ENCODE results near the gene CHRDL1.
A peak's percentile ranks its signal among the peaks of the same experiment; 100 is the strongest.

The CHRDL1 gene

GRCh38 chrX:110743679-110744340 lies 51.8 kb downstream of the CHRDL1 start:
- no peak for DNase-seq

GRCh38 chrX:110741213-110741796 lies 54.3 kb downstream of the CHRDL1 start:
- DNase-seq: peak; percentile 21

- DNase-seq: peak; percentile 45
Observed at GRCh38 chrX:110734894-110735541, 60.6 kb downstream of the CHRDL1 start.

GRCh38 chrX:110734271-110734670 lies 61.3 kb downstream of the CHRDL1 start:
- no peak for DNase-seq

DNA sequence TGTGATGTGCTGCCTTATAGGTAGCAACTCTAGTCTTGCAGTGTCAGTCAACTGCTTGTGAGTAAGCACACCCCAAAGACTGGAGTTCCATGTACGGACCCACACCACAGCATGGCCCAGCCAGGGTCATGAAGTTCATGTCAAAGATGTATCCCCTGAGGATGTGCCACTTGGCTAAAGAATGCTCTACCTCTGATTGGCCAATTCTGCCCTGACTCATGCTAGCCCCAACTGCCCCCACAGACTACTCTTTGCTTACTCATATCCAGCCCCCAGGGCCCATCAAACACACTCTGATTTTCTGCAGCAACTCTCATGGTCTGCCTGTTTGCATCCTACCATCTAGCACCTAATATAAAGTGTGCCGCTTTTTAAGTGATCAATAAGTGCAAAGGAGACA lies 62.5 kb downstream of the CHRDL1 start:
- DNase-seq: peak; percentile 1

DNA sequence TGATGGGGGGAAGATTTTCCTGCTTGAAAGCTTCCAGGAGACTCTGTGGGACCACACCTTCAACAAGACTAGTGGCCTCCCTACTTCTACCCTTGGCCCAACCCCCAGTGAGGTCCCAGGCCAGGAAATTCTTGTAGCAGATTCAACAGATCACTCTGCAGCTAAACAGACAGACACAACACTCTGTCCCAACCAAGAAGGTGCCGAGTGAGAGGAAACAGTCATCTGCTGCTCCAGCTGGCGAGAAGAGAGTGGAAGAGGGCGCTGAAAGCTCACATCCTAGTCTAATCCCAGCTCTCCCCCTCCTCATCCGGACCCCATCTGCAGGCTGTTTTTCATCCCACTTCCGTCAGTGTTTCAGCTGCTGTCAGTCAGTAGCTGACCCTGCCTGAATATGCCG lies 63.4 kb downstream of the CHRDL1 start:
- no peak for DNase-seq

DNA sequence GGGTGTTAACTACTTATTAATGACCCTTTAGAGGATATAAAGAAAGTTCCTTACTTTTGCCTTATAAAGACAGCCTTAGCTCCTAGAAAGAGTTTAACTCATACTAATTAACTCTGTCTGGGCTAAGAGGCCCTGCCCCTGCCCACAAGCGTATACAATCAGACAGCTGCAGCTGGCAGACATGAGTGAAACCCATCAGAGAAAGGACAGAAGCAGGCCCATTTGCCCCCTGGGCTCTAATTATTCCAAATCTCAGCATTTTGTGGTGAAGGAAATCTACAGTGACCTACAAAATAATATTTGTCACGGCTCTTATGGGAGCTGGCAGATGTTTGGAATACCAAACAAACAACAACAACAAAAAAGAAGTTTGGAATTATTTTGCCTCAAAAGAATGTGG lies 71.8 kb downstream of the CHRDL1 start:
- no peak for DNase-seq

- DNase-seq: no peak
Observed at GRCh38 chrX:110722135-110722534, 73.5 kb downstream of the CHRDL1 start.

DNA sequence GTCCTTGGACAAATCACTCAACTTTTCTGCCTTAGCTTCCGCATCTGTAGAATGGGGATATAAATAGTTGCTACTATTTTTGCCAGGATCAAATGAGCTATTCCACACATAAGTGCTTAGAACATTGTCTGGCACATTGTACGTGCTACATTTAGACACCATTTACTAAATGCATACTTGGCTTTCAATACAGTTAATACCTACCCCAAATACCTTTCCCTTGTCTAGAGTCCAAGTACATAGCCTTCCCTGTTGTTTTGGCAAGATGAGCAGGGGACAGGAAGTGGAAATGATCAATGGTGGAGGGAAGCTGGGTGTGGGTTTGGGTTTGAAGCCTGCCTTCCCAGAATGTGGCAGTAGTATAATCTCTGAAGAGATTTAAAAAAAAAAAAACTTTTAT lies 82.0 kb downstream of the CHRDL1 start:
- DNase-seq: no peak

DNA sequence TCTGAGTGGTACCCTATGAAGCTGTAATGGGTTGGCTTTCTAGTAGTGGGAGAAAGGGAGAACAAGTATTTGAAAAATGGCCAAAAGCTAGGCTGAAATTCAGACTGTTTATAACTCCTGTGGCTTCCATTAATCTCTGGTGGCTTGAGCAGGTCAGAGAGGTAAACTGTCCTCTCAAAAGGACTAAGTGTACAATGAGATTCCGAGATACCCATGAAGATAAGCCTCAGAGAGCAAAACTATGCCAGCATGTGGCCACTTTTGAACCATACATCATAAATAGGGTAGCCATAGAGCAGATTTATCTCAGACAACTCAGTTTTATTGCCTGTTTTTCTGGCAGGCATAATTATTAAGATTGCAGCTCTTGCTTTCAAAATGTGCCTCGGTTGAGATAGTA lies 89.2 kb downstream of the CHRDL1 start:
- DNase-seq: no peak

GRCh38 chrX:110703641-110704040 lies 92.0 kb downstream of the CHRDL1 start:
- no peak for DNase-seq

- DNase-seq: no peak
Observed at GRCh38 chrX:110699109-110699508, 96.5 kb downstream of the CHRDL1 start.

DNA sequence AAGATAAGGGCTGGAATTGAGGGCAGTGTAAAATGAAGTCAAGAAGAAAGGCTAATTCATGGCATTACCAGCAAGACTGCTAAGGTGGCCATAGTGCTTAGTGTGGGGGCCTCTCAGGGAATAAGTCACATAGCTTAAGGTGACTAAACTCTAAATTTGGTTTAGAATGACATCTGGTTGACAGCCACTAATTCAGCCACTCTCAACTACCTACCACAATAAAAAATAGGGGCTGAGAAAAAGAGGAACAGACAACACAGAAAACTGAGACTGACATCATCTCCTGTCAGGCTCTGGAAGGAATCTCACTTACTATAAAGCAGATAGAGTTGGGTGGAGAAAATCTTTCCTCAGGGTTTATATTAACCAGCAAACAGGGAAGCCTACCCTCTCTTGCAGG lies 96.9 kb downstream of the CHRDL1 start:
- no peak for DNase-seq

DNA sequence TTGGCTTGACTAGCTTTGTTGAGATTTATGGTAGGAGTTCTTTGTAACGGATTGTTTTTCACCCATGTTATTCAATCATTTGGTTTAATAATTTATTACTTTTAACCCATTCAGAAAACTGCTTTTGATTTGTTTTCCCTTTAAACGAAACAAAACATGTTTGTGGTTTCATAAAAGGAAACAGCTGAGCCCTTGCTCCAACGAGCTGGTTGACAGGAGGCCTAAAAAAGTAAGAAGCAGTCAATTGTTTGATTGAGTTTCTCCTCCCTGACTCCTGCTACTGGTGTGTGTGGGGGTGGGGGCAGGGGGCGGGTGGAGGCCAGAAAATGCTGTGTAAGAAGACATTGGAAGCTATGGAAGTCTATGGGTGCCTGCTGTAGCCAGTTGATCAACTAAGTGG lies 102.8 kb downstream of the CHRDL1 start:
- no peak for DNase-seq

DNA sequence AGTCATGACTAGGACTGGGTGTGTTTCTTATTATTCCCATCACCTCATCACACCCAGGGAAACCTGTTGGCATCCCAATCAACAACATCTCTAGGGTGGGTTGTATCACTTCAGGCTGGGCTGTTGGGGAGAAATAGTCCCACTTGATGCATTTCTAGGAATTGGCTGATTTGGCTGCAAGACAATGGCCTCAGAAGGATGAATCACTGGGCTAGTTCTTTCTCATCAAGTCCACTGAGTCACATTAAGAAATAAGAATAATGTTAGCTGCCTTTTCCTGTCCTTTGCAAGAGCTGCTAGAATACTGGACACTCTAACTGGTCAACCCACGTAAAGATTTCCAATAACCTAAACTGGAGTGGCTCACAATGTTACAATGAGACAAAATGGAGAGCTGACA lies 104.2 kb downstream of the CHRDL1 start:
- DNase-seq: no peak

DNA sequence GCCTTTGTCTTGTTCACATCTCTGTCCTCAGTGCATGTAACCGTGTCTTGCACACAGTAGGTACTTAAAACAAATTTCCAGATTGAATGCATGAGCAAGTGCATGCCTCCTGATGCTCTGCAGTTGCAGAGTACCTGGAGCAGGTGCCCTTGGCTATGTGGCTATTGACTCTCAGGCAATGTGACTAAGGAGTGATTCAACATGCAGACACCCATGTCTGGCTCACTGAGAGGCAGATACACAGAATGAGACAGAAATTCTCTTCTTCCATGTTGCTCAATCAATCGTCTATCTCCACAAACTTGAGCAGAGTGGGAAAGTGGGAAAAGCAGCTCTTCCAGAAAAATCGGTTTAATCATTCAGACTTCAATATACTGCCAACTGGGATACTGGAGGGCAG lies 111.0 kb downstream of the CHRDL1 start:
- DNase-seq: no peak

DNA sequence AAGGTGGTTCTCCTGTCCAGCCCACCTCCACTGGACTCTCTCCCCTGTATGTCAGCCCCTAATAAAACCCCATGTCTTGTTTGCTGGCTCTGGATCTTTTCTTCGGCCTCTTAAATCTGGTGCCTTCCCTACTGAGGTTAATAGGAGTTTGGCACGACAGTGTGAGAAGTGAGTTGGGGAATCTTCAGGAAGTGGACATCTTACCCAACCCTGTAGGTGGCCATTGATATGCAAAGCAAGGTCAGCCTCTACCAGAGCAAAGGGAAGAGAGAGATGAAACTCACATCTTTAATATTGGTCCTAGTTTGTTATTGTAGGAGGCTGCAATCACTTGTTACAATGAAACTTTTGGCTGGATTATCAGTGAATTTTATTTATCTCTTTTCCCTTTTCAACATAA lies 111.7 kb downstream of the CHRDL1 start:
- no peak for DNase-seq

DNA sequence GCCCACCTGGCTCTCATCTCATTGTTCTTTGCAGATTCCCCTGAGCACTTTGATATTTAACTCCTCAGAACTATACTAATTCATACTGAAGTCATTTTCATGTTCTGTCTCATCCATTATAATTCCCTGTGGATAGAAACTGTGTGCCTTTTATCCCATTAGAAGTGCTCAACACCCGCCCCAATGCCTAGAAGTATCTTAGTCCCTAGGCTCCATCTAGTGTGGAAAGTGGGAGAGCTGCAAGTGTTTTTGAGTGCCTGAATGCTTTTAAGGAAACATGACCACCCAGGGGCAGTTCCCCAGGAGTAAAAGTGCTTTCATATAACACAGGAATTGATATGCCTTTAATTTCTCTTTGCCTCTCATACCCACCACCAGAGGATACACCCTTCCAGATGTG lies 117.0 kb downstream of the CHRDL1 start:
- no peak for DNase-seq

- no peak for DNase-seq
Observed at GRCh38 chrX:110675886-110676285, 119.7 kb downstream of the CHRDL1 start.

DNA sequence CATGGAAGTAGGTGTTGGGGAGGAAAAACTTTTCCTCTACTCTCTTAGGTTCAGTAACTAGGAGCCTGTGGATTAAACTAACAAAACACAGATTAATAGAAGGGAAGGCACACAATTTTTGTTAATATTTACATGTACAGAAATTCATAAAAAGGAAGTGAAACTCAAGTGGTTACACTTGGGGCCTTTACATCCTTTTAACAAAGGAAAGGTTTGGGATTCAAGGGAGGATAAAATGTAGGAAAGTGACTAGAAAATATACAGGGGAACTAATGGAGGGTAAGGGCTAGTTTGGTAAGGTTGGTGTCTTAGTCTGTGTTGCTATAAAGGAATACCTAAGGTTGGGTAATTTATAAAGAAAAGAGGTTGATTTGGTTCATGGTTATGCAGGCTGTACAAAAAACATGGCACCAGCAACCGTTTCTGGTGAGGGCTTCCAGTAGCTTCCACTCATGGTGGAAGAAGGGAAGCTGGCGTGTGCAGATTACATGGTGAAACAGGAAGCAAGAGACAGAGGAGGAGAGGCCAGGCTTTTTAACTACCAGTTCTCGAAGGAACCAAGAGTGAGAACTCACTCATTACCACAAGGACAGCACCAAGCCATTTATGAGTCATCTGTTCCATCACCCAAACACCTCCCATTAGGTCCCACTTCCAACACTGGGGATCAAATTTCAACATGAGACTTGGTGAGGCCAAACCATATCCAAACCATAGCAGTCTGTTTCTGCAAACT lies 124.4 kb downstream of the CHRDL1 start:
- peak; percentile 1 for DNase-seq

GRCh38 chrX:110669572-110669971 lies 126.0 kb downstream of the CHRDL1 start:
- DNase-seq: no peak

- DNase-seq: no peak
Observed at GRCh38 chrX:110667706-110668105, 127.9 kb downstream of the CHRDL1 start.

DNA sequence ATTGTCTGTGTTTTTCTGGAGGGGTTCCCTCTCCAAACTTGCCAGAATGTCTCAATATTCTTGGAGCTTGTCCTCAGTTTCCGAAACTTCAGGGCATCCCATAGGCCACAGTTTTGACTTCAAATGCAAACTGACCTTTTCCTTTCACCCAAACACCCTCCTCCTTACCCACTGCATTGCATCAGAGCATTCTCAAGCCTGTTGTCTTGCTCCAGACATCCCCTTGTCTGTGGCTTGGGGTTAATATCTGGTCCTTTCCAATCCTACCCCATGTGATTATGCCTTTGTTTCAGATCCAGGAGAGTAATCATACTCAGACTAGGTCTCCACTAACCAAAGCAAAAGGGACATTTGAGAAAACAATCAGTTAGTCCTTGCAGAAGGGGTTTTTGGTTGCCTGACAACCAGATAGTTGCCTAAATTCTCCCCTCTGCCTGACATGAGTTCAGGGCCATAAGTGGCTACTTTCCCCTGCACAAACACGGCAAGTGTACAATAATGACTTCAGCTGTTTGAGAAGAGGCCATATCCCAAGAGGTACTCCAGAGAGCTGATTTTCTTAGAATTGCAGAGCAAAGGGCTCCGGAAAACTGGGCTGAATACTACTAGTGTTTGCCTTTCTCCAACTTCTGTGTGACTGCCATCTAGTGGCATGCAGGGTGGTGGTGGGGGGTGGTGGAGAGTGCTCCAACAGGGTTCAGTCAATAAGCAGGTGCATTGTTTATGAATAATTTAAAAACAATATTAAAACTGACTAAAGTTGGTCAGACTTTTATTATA lies 130.2 kb downstream of the CHRDL1 start:
- peak; percentile 25 for DNase-seq

Data from fibroblast of skin of scalp (primary cell).